ENCODE measurements around the gene CCNB1IP1.
"Not testable (repeated sequence)": the region's sequence is repeated elsewhere in the genome, so short reads cannot be mapped to it uniquely, and the experiment has no call there.

The CCNB1IP1 gene

GRCh38 chr14:20314026-20314425 lies 19.1 kb downstream of the CCNB1IP1 start:
- no peaks in the 10 kb centered on the region for H3K9me3 Mint-ChIP-seq
- no peaks in the 10 kb centered on the region for H3K27me3 Mint-ChIP-seq (ENCODE audit: low read depth)
- peaks cover 5% of the 10 kb centered on the region for H3K4me1 Mint-ChIP-seq (ENCODE audit: low read depth)
- H3K4me3 Mint-ChIP-seq: no peak overlapping the region
- no peak overlapping the region for H3K27ac Mint-ChIP-seq
- DNase-seq (ENCODE audit: low spot score): no peak
- peaks cover 33% of the 10 kb centered on the region for H3K36me3 Mint-ChIP-seq (ENCODE audit: low read depth)

- H3K36me3 Mint-ChIP-seq (ENCODE audit: low read depth): peaks cover 3% of the 10 kb centered on the region
- H3K9me3 Mint-ChIP-seq: no peaks in the 10 kb centered on the region
- no peaks in the 10 kb centered on the region for H3K27me3 Mint-ChIP-seq (ENCODE audit: low read depth)
- peaks cover 21% of the 10 kb centered on the region for H3K4me1 Mint-ChIP-seq (ENCODE audit: low read depth)
- DNase-seq (ENCODE audit: low spot score): no peak
- peak overlapping the region; percentile 86 for H3K4me3 Mint-ChIP-seq
- H3K27ac Mint-ChIP-seq: peak overlapping the region; percentile 81
These were observed 27.0 kb downstream of the CCNB1IP1 start for GRCh38 chr14:20306079-20306423.

DNA sequence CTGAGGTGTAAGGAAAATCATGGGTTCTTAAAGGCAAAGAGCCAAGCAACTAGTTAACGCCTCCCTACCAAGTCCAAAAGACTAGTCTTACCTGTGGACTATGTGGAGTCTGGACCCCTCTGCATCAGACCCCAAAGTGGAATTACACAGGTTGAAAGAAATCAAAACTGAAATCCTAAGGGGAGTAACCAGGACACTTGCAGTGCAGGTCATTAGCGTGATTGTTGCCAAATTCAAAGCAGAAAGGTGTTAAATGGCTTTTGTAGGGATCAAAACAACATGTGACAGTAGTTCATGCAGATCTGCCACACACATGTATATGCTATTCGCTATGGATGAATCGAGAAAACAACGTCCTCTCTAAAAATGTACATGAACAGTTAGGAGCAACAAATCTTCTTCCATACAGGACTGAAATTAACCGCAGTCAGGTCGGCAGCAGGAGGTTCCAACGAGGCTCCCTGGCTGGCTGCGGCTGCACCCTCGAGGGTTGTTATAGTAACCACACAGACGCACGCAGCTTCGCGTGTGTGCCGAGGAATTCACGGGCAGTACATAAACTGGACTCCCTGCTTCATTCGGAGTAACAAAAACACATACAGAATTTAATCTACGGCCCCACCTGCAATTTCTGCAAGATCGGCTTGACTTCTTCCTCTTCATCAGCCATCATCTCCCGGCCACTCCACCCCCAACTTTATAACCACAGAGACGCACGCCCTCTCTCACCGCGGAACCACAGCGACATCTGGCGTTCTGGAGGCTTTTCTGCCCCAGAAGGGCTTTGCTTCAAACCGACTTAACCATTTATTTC lies 27.6 kb downstream of the CCNB1IP1 start, which contains the start of gene TTC5:
TTC5 (minus strand) TSS at position 687 of the 814 bp plus-strand sequence; CDS start at position 673, 14 bp downstream.
- peak; percentile 85 for DNase-seq (ENCODE audit: low spot score)
- Mint-ChIP-seq H3K27ac (peak within 1 kb of the TSS; percentile 81), H3K27me3 (ENCODE audit: low read depth) (no peaks in the 10 kb centered on the region), H3K36me3 (ENCODE audit: low read depth) (peaks cover 5% of the 10 kb centered on the region), H3K9me3 (no peaks in the 10 kb centered on the region), H3K4me3 (peak within 1 kb of the TSS; percentile 86), H3K4me1 (ENCODE audit: low read depth) (peaks cover 21% of the 10 kb centered on the region)

GRCh38 chr14:20302042-20302755 lies 30.9 kb downstream of the CCNB1IP1 start:
- Mint-ChIP-seq H3K4me3 (no peak overlapping the region), H3K36me3 (ENCODE audit: low read depth) (peaks cover 12% of the 10 kb centered on the region), H3K27me3 (ENCODE audit: low read depth) (no peaks in the 10 kb centered on the region), H3K4me1 (ENCODE audit: low read depth) (peaks cover 21% of the 10 kb centered on the region), H3K9me3 (no peaks in the 10 kb centered on the region), H3K27ac (no peak overlapping the region)
- DNase-seq (ENCODE audit: low spot score): no peak

DNA sequence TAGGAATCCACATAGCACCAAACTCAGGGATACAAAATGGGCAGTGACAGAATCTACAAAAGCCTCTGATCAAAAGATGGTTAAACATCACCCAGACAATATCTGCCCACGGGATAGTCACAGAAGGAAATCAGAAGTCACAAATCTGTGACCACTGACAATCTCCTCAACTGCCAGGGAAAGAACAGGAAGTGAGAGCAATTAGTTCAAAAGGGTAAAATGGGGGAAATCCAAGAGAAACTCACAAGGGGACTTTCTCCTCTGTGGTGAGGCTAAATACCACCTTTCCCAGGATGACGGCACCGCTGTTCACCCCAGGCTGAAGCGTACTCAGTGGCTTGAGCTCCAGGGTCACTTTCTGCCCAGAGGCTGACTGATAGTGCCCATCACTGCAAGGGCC lies 38.0 kb downstream of the CCNB1IP1 start:
- Mint-ChIP-seq H3K9me3 (no peaks in the 10 kb centered on the region), H3K27me3 (ENCODE audit: low read depth) (no peaks in the 10 kb centered on the region), H3K36me3 (ENCODE audit: low read depth) (peaks cover 31% of the 10 kb centered on the region), H3K27ac (no peak overlapping the region), H3K4me3 (no peak overlapping the region), H3K4me1 (ENCODE audit: low read depth) (peaks cover 2% of the 10 kb centered on the region)
- no peak for DNase-seq (ENCODE audit: low spot score)

- H3K36me3 Mint-ChIP-seq (ENCODE audit: low read depth): peaks cover 33% of the 10 kb centered on the region
- no peaks in the 10 kb centered on the region for H3K27me3 Mint-ChIP-seq (ENCODE audit: low read depth)
- peaks cover 2% of the 10 kb centered on the region for H3K4me1 Mint-ChIP-seq (ENCODE audit: low read depth)
- H3K4me3 Mint-ChIP-seq: no peak overlapping the region
- no peak overlapping the region for H3K27ac Mint-ChIP-seq
- no peak for DNase-seq (ENCODE audit: low spot score)
- H3K9me3 Mint-ChIP-seq: no peaks in the 10 kb centered on the region
These were observed 38.4 kb downstream of the CCNB1IP1 start for GRCh38 chr14:20294636-20295035.

DNA sequence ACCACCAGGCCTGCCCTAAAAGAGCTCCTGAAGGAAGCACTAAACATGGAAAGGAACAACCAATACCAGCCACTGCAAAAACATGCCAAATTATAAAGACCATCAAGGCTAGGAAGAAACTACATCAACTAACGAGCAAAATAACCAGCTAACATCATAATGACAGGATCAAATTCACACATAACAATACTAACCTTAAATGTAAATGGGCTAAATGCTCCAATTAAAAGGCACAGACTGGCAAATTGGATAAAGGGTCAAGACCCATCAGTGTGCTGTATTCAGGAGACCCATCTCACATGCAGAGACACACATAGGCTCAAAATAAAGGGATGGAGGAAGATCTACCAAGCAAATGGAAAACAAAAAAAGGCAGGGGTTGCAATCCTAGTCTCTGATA lies 51.1 kb downstream of the CCNB1IP1 start:
- H3K36me3 Mint-ChIP-seq (ENCODE audit: low read depth): peaks cover 65% of the 10 kb centered on the region
- H3K4me1 Mint-ChIP-seq (ENCODE audit: low read depth): peaks cover 10% of the 10 kb centered on the region
- DNase-seq (ENCODE audit: low spot score); H3K4me3 Mint-ChIP-seq; H3K27me3 Mint-ChIP-seq (ENCODE audit: low read depth); H3K27ac Mint-ChIP-seq: not testable (repeated sequence)
- H3K9me3 Mint-ChIP-seq: peaks cover 16% of the 10 kb centered on the region

- H3K27me3 Mint-ChIP-seq (ENCODE audit: low read depth); H3K4me3 Mint-ChIP-seq; DNase-seq (ENCODE audit: low spot score); H3K27ac Mint-ChIP-seq: not testable (repeated sequence)
- Mint-ChIP-seq H3K4me1 (ENCODE audit: low read depth) (peaks cover 10% of the 10 kb centered on the region), H3K9me3 (peaks cover 20% of the 10 kb centered on the region), H3K36me3 (ENCODE audit: low read depth) (peaks cover 56% of the 10 kb centered on the region)
These were observed 52.8 kb downstream of the CCNB1IP1 start for GRCh38 chr14:20280265-20280664.

DNA sequence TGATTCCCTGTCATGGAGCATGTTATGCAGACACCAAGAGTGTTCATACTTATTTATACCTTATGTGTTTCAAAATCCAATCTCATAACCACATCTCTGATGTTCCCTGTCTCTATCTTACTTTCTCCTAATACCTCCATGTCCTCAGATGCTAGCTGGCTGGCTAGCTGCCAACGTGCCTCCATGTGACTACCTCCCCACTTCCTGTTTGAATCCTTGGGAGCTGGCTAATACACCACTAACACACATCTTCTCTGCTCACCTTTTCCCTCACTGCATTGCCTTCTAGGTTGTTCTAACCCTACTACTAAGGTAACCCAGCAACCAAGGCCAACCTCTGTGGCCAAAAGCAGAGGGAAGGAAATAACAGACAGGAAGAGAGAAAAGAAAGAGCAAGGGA lies 54.7 kb downstream of the CCNB1IP1 start:
- peaks cover 10% of the 10 kb centered on the region for H3K4me1 Mint-ChIP-seq (ENCODE audit: low read depth)
- no peak overlapping the region for H3K4me3 Mint-ChIP-seq
- no peaks in the 10 kb centered on the region for H3K27me3 Mint-ChIP-seq (ENCODE audit: low read depth)
- DNase-seq (ENCODE audit: low spot score): no peak
- no peak overlapping the region for H3K27ac Mint-ChIP-seq
- peaks cover 46% of the 10 kb centered on the region for H3K36me3 Mint-ChIP-seq (ENCODE audit: low read depth)
- peaks cover 32% of the 10 kb centered on the region for H3K9me3 Mint-ChIP-seq

DNA sequence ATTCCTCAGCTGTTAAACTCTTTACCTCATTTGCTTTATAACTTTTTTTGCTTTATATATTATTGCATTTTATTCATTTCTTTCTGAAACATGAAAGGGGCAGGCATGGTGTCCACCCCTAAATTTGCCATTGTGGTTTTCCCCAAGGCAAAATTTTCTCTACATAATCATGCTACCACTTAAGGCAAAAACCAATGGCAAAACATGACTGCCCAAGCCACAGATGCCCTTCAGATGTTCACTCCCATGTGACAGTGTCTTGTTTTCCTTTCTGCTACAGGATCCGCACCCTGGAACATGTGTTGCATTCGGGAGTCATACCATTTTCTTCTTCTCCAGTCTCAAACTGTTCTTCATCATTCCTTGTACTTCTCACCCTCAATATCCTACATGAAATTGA lies 55.7 kb downstream of the CCNB1IP1 start:
- no peak for DNase-seq (ENCODE audit: low spot score)
- Mint-ChIP-seq H3K9me3 (peaks cover 37% of the 10 kb centered on the region), H3K27me3 (ENCODE audit: low read depth) (no peaks in the 10 kb centered on the region), H3K4me3 (no peak overlapping the region), H3K4me1 (ENCODE audit: low read depth) (peaks cover 10% of the 10 kb centered on the region), H3K36me3 (ENCODE audit: low read depth) (peaks cover 38% of the 10 kb centered on the region), H3K27ac (no peak overlapping the region)

DNA sequence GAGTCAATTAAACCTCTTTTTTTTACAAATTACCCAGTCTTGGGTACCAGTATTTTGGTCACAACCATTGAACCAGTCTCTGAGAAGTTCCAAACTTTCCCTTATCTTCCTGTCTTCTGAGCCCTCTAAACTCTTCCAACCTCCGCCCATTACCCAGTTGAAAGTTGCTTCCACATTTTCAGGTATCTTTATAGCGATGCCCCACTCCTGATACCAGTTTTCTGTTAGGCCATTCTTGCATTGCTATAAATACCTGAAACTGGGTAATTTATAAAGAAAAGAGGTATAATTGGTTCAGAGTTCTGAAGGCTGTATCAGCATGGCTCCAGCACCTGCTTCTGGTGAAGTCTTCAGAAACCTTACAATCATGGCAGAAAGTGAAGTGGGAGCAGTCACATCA lies 59.0 kb downstream of the CCNB1IP1 start:
- Mint-ChIP-seq H3K36me3 (ENCODE audit: low read depth) (peaks cover 17% of the 10 kb centered on the region), H3K9me3 (peaks cover 42% of the 10 kb centered on the region), H3K27ac (no peak overlapping the region), H3K4me1 (ENCODE audit: low read depth) (peaks cover 5% of the 10 kb centered on the region), H3K27me3 (ENCODE audit: low read depth) (no peaks in the 10 kb centered on the region), H3K4me3 (no peak overlapping the region)
- DNase-seq (ENCODE audit: low spot score): no peak

DNA sequence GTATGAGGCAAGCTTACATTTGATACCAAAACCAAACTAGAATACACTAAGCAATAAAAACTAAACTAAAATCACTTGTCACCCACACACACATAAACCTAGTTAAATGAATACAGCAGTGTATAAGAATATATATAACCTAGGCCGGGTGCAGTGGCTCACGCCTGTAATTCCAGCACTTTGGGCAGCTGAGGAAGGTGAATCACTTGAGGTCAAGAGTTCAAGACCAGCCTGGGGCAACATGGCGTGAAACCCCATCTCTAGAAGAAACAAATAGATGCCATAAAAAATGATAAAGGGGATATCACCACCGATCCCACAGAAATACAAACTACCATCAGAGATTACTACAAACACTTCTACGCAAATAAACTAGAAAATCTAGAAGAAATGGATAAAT lies 68.7 kb downstream of the CCNB1IP1 start:
- not testable (repeated sequence) for H3K36me3 Mint-ChIP-seq (ENCODE audit: low read depth); H3K4me3 Mint-ChIP-seq; H3K27me3 Mint-ChIP-seq (ENCODE audit: low read depth); DNase-seq (ENCODE audit: low spot score); H3K9me3 Mint-ChIP-seq; H3K27ac Mint-ChIP-seq; H3K4me1 Mint-ChIP-seq (ENCODE audit: low read depth)

DNA sequence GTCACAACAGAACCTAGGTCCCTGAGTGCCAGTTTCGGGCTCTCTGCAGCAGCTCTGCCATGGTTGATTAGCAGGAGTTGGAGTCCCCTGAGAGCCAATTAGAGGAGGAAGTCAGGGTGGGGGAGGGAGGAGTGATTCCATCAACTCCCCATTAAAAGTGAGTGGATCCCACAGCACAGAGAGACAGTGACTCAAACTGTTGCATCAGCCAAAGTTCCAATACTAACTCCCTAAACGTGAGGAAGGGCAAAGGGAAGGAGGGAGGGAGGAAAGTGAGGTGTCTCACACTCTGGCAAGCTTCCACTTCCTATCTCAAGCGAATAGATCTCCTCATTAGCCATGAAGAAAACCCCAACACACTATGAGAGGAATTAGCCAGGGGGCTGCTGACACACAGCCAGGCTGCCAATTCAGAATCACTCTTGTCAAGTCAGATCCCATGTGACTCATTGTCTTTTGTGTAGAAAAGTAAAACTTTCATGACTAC lies 70.4 kb downstream of the CCNB1IP1 start:
- H3K4me1 Mint-ChIP-seq (ENCODE audit: low read depth): no peaks in the 10 kb centered on the region
- no peaks in the 10 kb centered on the region for H3K27me3 Mint-ChIP-seq (ENCODE audit: low read depth)
- DNase-seq (ENCODE audit: low spot score): no peak

More for the DNA sequence above, 70.4 kb downstream of the CCNB1IP1 start:
- Mint-ChIP-seq H3K4me3 (no peak overlapping the region), H3K27ac (no peak overlapping the region), H3K9me3 (no peaks in the 10 kb centered on the region), H3K36me3 (ENCODE audit: low read depth) (no peaks in the 10 kb centered on the region)

Data from T-helper 2 cell treated with Interferon-gamma antibody and Interleukin-4, amounts not matched to agents 5 μg/mL and 100 μg/mL, for 36 hours (primary cell).